HepG2 (cell line): Measurements from ENCODE around the gene CDC14B. TPM values are rescaled to one million over a fixed set of nuclear protein-coding genes. Genes with fewer than 3 reads are reported as not detected.

ENCODE experiments used
- ATAC-seq: fragments of 200-7000 bp; cut with Tn5 transposase; 3 replicates; pipeline ENCODE4 v1.9.1; 2020; ENCODE audit warnings: mild to moderate bottlenecking, moderate library complexity
- BruUV-seq: library from RNA; stranded (reverse); fragments of 400-500 nt; replicated peaks from 2 replicates; lab custom pipeline; 2021; lab: Mats Ljungman, UMichigan
- CTCF ChIA-PET: fragments of 300-600 bp; formaldehyde crosslinking; extraction: SDS; loops from one replicate; lab custom pipeline; 2021; ENCODE audit warnings: low total read pairs, inconsistent platforms, low intra/inter-chr PET ratio; lab: Yijun Ruan, JAX
- POLR2A ChIA-PET: fragments of 350-600 bp; sonication (Branson Sonifier 250); formaldehyde crosslinking; loops from one replicate; lab custom pipeline; 2020; ENCODE audit warnings: antibody characterized with exemption, inconsistent platforms; lab: Yijun Ruan, JAX
- DNase-seq: peaks from one replicate; pipeline ENCODE4 v3.0.0-alpha.2; 2015; ENCODE audit warnings: low spot score
- FAIRE-seq: peaks from 3 replicates; lab custom pipeline; 2011; peaks lifted over from hg19 to GRCh38; lab: Jason Lieb, UNC
- H2AFZ ChIP-seq: one replicate; pipeline ENCODE4 v1.6.1; 2011; ENCODE audit warnings: low read length, inconsistent platforms
- H3K27ac ChIP-seq: fragments of 300-600 bp; 3 replicates; pipeline ENCODE4 v1.8.0; 2011; ENCODE audit warnings: mixed run types, mild to moderate bottlenecking, mixed read lengths, low read length, inconsistent platforms; ENCODE audit not compliant: insufficient read depth; ENCODE audit errors: extremely low read length
- H3K27me3 ChIP-seq, 2 experiments: fragments of 200-600 bp in 1 of 2; 2 replicates in 1 of 2; 3 replicates in 1 of 2; pipeline versions ENCODE4 v1.6.0 to v1.8.0; 2011; ENCODE audit warnings: low read length in 2 of 2, mild to moderate bottlenecking in 2 of 2, moderate library complexity in 2 of 2, inconsistent platforms in 1 of 2; ENCODE audit not compliant: insufficient read depth in 2 of 2, control insufficient read depth in 1 of 2
- H3K36me3 ChIP-seq, 2 experiments: fragments of 200-600 bp in 1 of 2; replicated peaks in 1 of 2; 2 replicates in 1 of 2; 3 replicates in 1 of 2; pipeline versions ENCODE4 v1.5.1 to v1.8.0; 2011; ENCODE audit warnings: low read length in 2 of 2, inconsistent platforms in 1 of 2; ENCODE audit not compliant: insufficient read depth in 2 of 2, control insufficient read depth in 1 of 2
- H3K4me1 ChIP-seq: 2 replicates; pipeline ENCODE4 v1.5.1; 2012; ENCODE audit warnings: low read length, inconsistent platforms; ENCODE audit not compliant: insufficient read depth
- H3K4me2 ChIP-seq: 2 replicates; pipeline ENCODE4 v1.6.0; 2011; ENCODE audit warnings: low read depth, low read length, inconsistent platforms
- H3K4me3 ChIP-seq, 3 experiments: fragments of 200-600 bp in 1 of 3; sonication (generic), shearing (Covaris generic) in 1 of 3; replicated peaks in 1 of 3; 2 replicates each; pipeline ENCODE4 v1.5.1; 2011 to 2016; ENCODE audit warnings: low read length in 3 of 3, inconsistent platforms in 2 of 3, low read depth in 2 of 3, mild to moderate bottlenecking in 2 of 3, control low read depth in 1 of 3, mixed read lengths in 1 of 3; ENCODE audit not compliant: insufficient read depth in 1 of 3
- H3K79me2 ChIP-seq: one replicate; pipeline ENCODE4 v1.6.1; 2011; ENCODE audit warnings: low read length, inconsistent platforms; ENCODE audit not compliant: insufficient read depth
- H3K9ac ChIP-seq: 2 replicates; pipeline ENCODE4 v1.6.0; 2011; ENCODE audit warnings: mild to moderate bottlenecking, low read depth, low read length, inconsistent platforms; ENCODE audit not compliant: insufficient read depth
- H3K9me3 ChIP-seq: 2 replicates; pipeline ENCODE4 v1.5.1; 2012; ENCODE audit warnings: mild to moderate bottlenecking, low read length
- H4K20me1 ChIP-seq: 2 replicates; pipeline ENCODE4 v1.6.0; 2011; ENCODE audit warnings: inconsistent platforms, mild to moderate bottlenecking, low read length, moderate library complexity; ENCODE audit not compliant: insufficient read depth
- EP300 ChIP-seq, 3 experiments: sonication (generic) in 1 of 3; formaldehyde crosslinking in 1 of 3; IDR thresholded peaks; 2 replicates each; pipeline versions ENCODE4 v1.5.1 to v1.6.1; 2011 to 2020; ENCODE audit warnings: low read depth in 2 of 3, low read length in 2 of 3, borderline replicate concordance in 1 of 3, improper control_type of control experiment in 1 of 3, mild to moderate bottlenecking in 1 of 3, missing genetic modification reagents in 1 of 3, moderate library complexity in 1 of 3
- GATAD2A ChIP-seq: IDR thresholded peaks from 2 replicates; pipeline ENCODE4 v1.6.1; 2016
- HOXA9 ChIP-seq: sonication (generic); formaldehyde crosslinking; IDR thresholded peaks from 2 replicates; pipeline ENCODE4 v1.8.1; 2022; ENCODE audit warnings: missing genetic modification reagents, mild to moderate bottlenecking, moderate library complexity, borderline replicate concordance
- JDP2 ChIP-seq: sonication (generic); formaldehyde crosslinking; IDR thresholded peaks from 2 replicates; pipeline ENCODE4 v1.8.1; 2022; ENCODE audit warnings: missing genetic modification reagents, borderline replicate concordance
- RBFOX2 ChIP-seq: fragments of 200-400 bp; formaldehyde crosslinking; IDR thresholded peaks from 2 replicates; pipeline ENCODE4 v1.6.1; 2017; ENCODE audit warnings: low read depth, mild to moderate bottlenecking, low read length
- SIN3B ChIP-seq: fragments of 150-350 bp; IDR thresholded peaks from 2 replicates; pipeline ENCODE4 v1.6.1; 2014; ENCODE audit warnings: low read length
- ZFX ChIP-seq: sonication (generic); formaldehyde crosslinking; IDR thresholded peaks from 2 replicates; pipeline ENCODE4 v1.4.0; 2020; ENCODE audit warnings: mild to moderate bottlenecking, low read depth, missing genetic modification reagents, moderate library complexity
- ZMYM2 ChIP-seq: sonication (generic); formaldehyde crosslinking; IDR thresholded peaks from 2 replicates; pipeline ENCODE4 v1.8.0; 2022; ENCODE audit warnings: mild to moderate bottlenecking, missing genetic modification reagents
- ZNF225 ChIP-seq: sonication (generic); formaldehyde crosslinking; IDR thresholded peaks from 2 replicates; pipeline ENCODE4 v1.4.0; 2020; ENCODE audit warnings: mild to moderate bottlenecking, missing genetic modification reagents
- ZNF256 ChIP-seq: sonication (generic); formaldehyde crosslinking; conservative IDR thresholded peaks from 2 replicates; pipeline ENCODE4 v1.4.0; 2020; ENCODE audit warnings: missing genetic modification reagents
- ZNF281 ChIP-seq: sonication (generic); formaldehyde crosslinking; IDR thresholded peaks from 2 replicates; pipeline ENCODE4 v1.4.0; 2020; ENCODE audit warnings: missing genetic modification reagents, borderline replicate concordance
- WGBS: methylation state at CpG from one replicate; pipeline ENCODE4 v1.1.6; 2017; ENCODE audit warnings: low lambda C conversion rate; 5-methylcytosine and 5-hydroxymethylcytosine counted together
- in situ Hi-C: cut with HindIII; loops from 2 replicates; pipeline ENCODE4 v1.10.0; 2017; ENCODE audit warnings: low pct_unique_long_range_greater_than_20kb; ENCODE audit not compliant: extremely low pct_ligation_motif_present
- intact Hi-C: fragments of 100-400 bp; cut with micrococcal nuclease; formaldehyde crosslinking; loops from one replicate; pipeline ENCODE4 v1.10.0; 2022; ENCODE audit not compliant: unreplicated experiment
- polyA plus RNA-seq, 8 experiments: library from polyadenylated mRNA; depleted of rRNA in 3 of 8; stranded (reverse) in 7 of 8; unstranded in 1 of 8; fragments of >200 nt; fragmentation: Illumina TruSeq in 4 of 8; extraction: Trizol in 4 of 8; gene quantifications; 2 replicates each; pipeline versions ENCODE4 v1.2.1 to v1.2.3, GENCODE V29; 2011 to 2016; ENCODE audit warnings: low read depth in 4 of 8, missing spikeins in 1 of 8, mixed read lengths in 1 of 8; ENCODE audit not compliant: insufficient read depth in 1 of 8
- total RNA-seq, 5 experiments: library from RNA; depleted of rRNA; stranded (reverse); fragments of >200 nt; fragmentation: Illumina TruSeq; extraction: Trizol; gene quantifications; 2 replicates each; pipeline ENCODE4 v1.2.3, GENCODE V29; 2016; ENCODE audit warnings: low read depth in 1 of 5
- TF ChIP-seq, protein P1 (sequence below): sonication (generic); formaldehyde crosslinking; IDR thresholded peaks from 2 replicates; pipeline ENCODE4 v1.5.0; 2020; ENCODE audit warnings: mild to moderate bottlenecking, missing genetic modification reagents, borderline replicate concordance
- TF ChIP-seq, protein P2 (sequence below): sonication (generic); formaldehyde crosslinking; IDR thresholded peaks from 2 replicates; pipeline ENCODE4 v1.5.0; 2020; ENCODE audit warnings: missing genetic modification reagents, mild to moderate bottlenecking, borderline replicate concordance
- TF ChIP-seq, protein P3 (sequence below): IDR thresholded peaks from 2 replicates; pipeline ENCODE4 v1.6.1; 2012; ENCODE audit warnings: inconsistent platforms

The CDC14B gene
- total and polyA plus RNA-seq, 2 of the 13 experiments (the other 11 are each of a cell fraction or from before 2014, with no cell fraction given) = 25.8 to 33.3 TPM

DNA sequence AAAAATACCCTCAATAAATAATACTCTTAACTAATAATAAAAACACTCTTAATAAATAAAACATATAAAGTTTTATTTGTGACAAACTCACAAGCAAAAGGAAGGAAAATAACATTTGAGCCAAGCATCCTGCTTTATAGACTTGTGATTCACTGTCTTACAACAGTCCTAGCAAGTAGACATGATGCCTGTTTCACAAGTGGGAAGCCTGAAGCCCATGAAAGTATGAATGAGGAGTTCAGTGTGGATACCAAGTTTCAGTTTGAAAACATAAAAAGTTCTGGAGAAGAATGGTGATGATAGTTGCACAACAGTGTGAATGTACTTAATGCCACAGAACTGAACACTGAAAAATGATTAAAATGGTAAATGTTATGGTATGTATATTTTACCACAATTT, 158.8 kb downstream of the CDC14B start:
- H3K79me2 ChIP-seq = peaks cover 3% of the 10 kb centered on the region
- H3K4me3 ChIP-seq = no peak overlapping the region
- FAIRE-seq (no peak), DNase-seq (no peak), ATAC-seq (no peak)
- no peaks in the 10 kb centered on the region for H3K27me3 ChIP-seq
- peaks cover 10% of the 10 kb centered on the region; the same call in 1 of the 2 replicates for H3K4me1 ChIP-seq
- BruUV-seq = no TSS peak
- no peak overlapping the region for H2AFZ ChIP-seq
- no peaks in the 10 kb centered on the region for H3K9me3 ChIP-seq
- H3K36me3 ChIP-seq = peaks cover 6 to 14% of the 10 kb centered on the region in 2 experiments
- H3K9ac ChIP-seq = no peak overlapping the region
- H4K20me1 ChIP-seq = 0 out of 2 replicates have a peak, but pooled peaks cover 3% of the 10 kb centered on the region
- in situ Hi-C loops = no loop called here
- ChIA-PET POLR2A (no interaction called here), CTCF (no interaction called here)
- no peak overlapping the region for H3K4me2 ChIP-seq
- intact Hi-C loops = no loop called here
- no peak overlapping the region for H3K27ac ChIP-seq
- TF ChIP-seq, protein P1, sequence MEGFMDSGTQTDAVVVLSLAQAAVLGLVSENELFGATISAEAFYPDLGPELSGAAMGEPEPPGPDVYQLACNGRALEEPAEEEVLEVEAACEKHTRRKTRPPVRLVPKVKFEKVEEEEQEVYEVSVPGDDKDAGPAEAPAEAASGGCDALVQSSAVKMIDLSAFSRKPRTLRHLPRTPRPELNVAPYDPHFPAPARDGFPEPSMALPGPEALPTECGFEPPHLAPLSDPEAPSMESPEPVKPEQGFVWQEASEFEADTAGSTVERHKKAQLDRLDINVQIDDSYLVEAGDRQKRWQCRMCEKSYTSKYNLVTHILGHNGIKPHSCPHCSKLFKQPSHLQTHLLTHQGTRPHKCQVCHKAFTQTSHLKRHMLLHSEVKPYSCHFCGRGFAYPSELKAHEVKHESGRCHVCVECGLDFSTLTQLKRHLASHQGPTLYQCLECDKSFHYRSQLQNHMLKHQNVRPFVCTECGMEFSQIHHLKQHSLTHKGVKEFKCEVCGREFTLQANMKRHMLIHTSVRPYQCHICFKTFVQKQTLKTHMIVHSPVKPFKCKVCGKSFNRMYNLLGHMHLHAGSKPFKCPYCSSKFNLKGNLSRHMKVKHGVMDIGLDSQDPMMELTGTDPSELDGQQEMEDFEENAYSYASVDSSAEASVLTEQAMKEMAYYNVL = no peak
- TF ChIP-seq RBFOX2 (no peak), GATAD2A (CRISPR knock-in tag) (no peak), ZNF225 (CRISPR knock-in tag) (no peak), ZNF256 (CRISPR knock-in tag) (no peak), HOXA9 (CRISPR knock-in tag) (no peak), ZMYM2 (CRISPR knock-in tag) (no peak)

GRCh38 chr9:96460470-96460869, 159.2 kb downstream of the CDC14B start:
- Histone ChIP-seq H3K4me1 (peaks cover 10% of the 10 kb centered on the region; the same call in 1 of the 2 replicates), H3K27me3 (no peaks in the 10 kb centered on the region), H3K36me3 (peaks cover 6 to 10% of the 10 kb centered on the region in 2 experiments), H3K4me3 (no peak overlapping the region), H3K27ac (no peak overlapping the region), H2AFZ (no peak overlapping the region), H3K79me2 (peaks cover 3% of the 10 kb centered on the region), H4K20me1 (0 out of 2 replicates have a peak, but pooled peaks cover 3% of the 10 kb centered on the region), H3K9me3 (no peaks in the 10 kb centered on the region), H3K4me2 (no peak overlapping the region), H3K9ac (no peak overlapping the region)
- no TSS peak for BruUV-seq
- WGBS = 96% methylated on average over 5 of the region's 5 CpGs
- POLR2A ChIA-PET = no interaction called here
- in situ Hi-C loops (no loop called here), intact Hi-C loops (no loop called here)
- no peak for DNase-seq
- CTCF ChIA-PET = no interaction called here
- ATAC-seq = no peak
- FAIRE-seq = no peak
- TF ChIP-seq, protein P2, sequence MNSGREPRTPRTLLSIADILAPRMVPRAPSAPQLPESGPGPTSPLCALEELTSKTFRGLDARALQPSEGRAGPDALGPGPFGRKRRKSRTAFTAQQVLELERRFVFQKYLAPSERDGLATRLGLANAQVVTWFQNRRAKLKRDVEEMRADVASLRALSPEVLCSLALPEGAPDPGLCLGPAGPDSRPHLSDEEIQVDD (CRISPR knock-in tag) = no peak
- TF ChIP-seq SIN3B (no peak), ZFX (no peak), EP300 (IDR thresholded peaks at IDR 0.05; ENCODE audit: low read depth in 2 of 2, low read length in 2 of 2) (no peak), EP300 (CRISPR knock-in tag; IDR thresholded peaks at IDR 0.05; ENCODE audit: borderline replicate concordance) (no peak), JDP2 (no peak), ZNF281 (CRISPR knock-in tag) (no peak)
- TF ChIP-seq, protein P3, sequence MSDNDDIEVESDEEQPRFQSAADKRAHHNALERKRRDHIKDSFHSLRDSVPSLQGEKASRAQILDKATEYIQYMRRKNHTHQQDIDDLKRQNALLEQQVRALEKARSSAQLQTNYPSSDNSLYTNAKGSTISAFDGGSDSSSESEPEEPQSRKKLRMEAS = no peak
